ENCODE data around the gene SLC9A9. TPM values are rescaled to one million over a fixed set of nuclear protein-coding genes. Genes with fewer than 3 reads are reported as not detected.

Gene SLC9A9
- polyA plus RNA-seq, 1 of the 3 experiments (the other 2 are of a cell fraction), result 0.05 TPM

- ChIA-PET CTCF (no interaction called here), POLR2A (no interaction called here)
- TF ChIP-seq SMC3 (IDR thresholded peaks at IDR 0.05; ENCODE audit: low read depth, low read length) (no peak), USF1 (IDR thresholded peaks at IDR 0.05; ENCODE audit: borderline replicate concordance, low read depth) (no peak), IRF3 (IDR thresholded peaks at IDR 0.05; ENCODE audit: low read depth, low read length) (no peak), TCF12 (IDR thresholded peaks at IDR 0.05) (no peak), EP300 (IDR thresholded peaks at IDR 0.05; ENCODE audit: borderline replicate concordance in 1 of 2, low read depth in 1 of 2, low read length in 1 of 2) (no peak), RFX5 (IDR thresholded peaks at IDR 0.05; ENCODE audit: low read length) (no peak), MEF2A (IDR thresholded peaks at IDR 0.05; ENCODE audit: borderline replicate concordance, low read depth) (no peak), FOXJ3 (CRISPR knock-in tag; IDR thresholded peaks at IDR 0.05) (no peak), RXRA (IDR thresholded peaks at IDR 0.05; ENCODE audit: borderline replicate concordance, low read depth) (no peak), NRF1 (IDR thresholded peaks at IDR 0.05; ENCODE audit: low read depth, low read length) (no peak), JUND (IDR thresholded peaks at IDR 0.05) (no peak), GATA2 (CRISPR knock-in tag; IDR thresholded peaks at IDR 0.05) (no peak), YY1 (IDR thresholded peaks at IDR 0.05; ENCODE audit: low read depth) (no peak), TEAD4 (IDR thresholded peaks at IDR 0.05; ENCODE audit: borderline replicate concordance, insufficient read depth) (no peak), CHD2 (IDR thresholded peaks at IDR 0.05; ENCODE audit: low read length, partially characterized antibody) (no peak), ELF1 (IDR thresholded peaks at IDR 0.05) (no peak), CTCF (IDR thresholded peaks at IDR 0.05) (no peak)
- no peak overlapping the region for H2AFZ ChIP-seq (ENCODE audit: low read depth)
- no peak overlapping the region for H3K4me2 ChIP-seq
- no peaks in the 10 kb centered on the region for H3K79me2 ChIP-seq (ENCODE audit: insufficient read depth)
- no peaks in the 10 kb centered on the region for H3K36me3 ChIP-seq (replicated peaks in 1 of 2; ENCODE audit: control insufficient read depth in 1 of 2, insufficient read depth in 2 of 2, low read length in 1 of 2)
- no peaks in the 10 kb centered on the region for H3F3A ChIP-seq (replicated peaks; ENCODE audit: insufficient read depth)
- DNase-seq, result no peak
- H3K9me2 ChIP-seq, result no peaks in the 10 kb centered on the region
- H3K4me3 ChIP-seq (ENCODE audit: low read depth in 2 of 2, low read length in 1 of 2), result no peak overlapping the region
- H3K9me3 ChIP-seq, result no peaks in the 10 kb centered on the region
- no peaks in the 10 kb centered on the region for H3K4me1 ChIP-seq (ENCODE audit: control insufficient read depth in 1 of 2, insufficient read depth in 2 of 2, low read depth in 1 of 2, low read length in 1 of 2)
- H3K9ac ChIP-seq, result no peak overlapping the region
- H4K20me1 ChIP-seq (ENCODE audit: insufficient read depth), result no peaks in the 10 kb centered on the region
- no peaks in the 10 kb centered on the region; the same call in 1 of the 2 replicates for H3K27me3 ChIP-seq (ENCODE audit: insufficient read depth)
- H3K27ac ChIP-seq (ENCODE audit: low read depth in 2 of 2, low read length in 1 of 2), result no peak overlapping the region
These were observed 467.8 kb downstream of the SLC9A9 start for GRCh38 chr3:143380449-143380848.

- no peak overlapping the region for H3K4me2 ChIP-seq
- H3K79me2 ChIP-seq (ENCODE audit: insufficient read depth), result no peaks in the 10 kb centered on the region
- H3K9me2 ChIP-seq, result no peaks in the 10 kb centered on the region
- H3K4me1 ChIP-seq (ENCODE audit: control insufficient read depth in 1 of 2, insufficient read depth in 2 of 2, low read depth in 1 of 2, low read length in 1 of 2), result no peaks in the 10 kb centered on the region
- no peaks in the 10 kb centered on the region for H3K36me3 ChIP-seq (replicated peaks in 1 of 2; ENCODE audit: control insufficient read depth in 1 of 2, insufficient read depth in 2 of 2, low read length in 1 of 2)
- ChIA-PET CTCF (no interaction called here), POLR2A (no interaction called here)
- TF ChIP-seq EP300 (IDR thresholded peaks at IDR 0.05; ENCODE audit: borderline replicate concordance in 1 of 2, low read depth in 1 of 2, low read length in 1 of 2), result no peak
- no peak overlapping the region for H2AFZ ChIP-seq (ENCODE audit: low read depth)
- no peaks in the 10 kb centered on the region for H3K27me3 ChIP-seq (ENCODE audit: insufficient read depth)
- H4K20me1 ChIP-seq (ENCODE audit: insufficient read depth), result no peaks in the 10 kb centered on the region
- 27% methylated on average over 1 of the region's 1 CpG for WGBS (ENCODE audit: low lambda C conversion rate)
- no peak overlapping the region for H3K4me3 ChIP-seq (ENCODE audit: low read depth in 2 of 2, low read length in 1 of 2)
- no peaks in the 10 kb centered on the region for H3F3A ChIP-seq (replicated peaks; ENCODE audit: insufficient read depth)
- no peaks in the 10 kb centered on the region for H3K9me3 ChIP-seq
- no peak overlapping the region for H3K9ac ChIP-seq
- DNase-seq, result no peak
- H3K27ac ChIP-seq (ENCODE audit: low read depth in 2 of 2, low read length in 1 of 2), result no peak overlapping the region
These were observed 472.6 kb downstream of the SLC9A9 start for GRCh38 chr3:143375698-143376097.

Data from SK-N-SH (cell line).